Measurements from ENCODE around the gene HIGD2B. TPM values are rescaled to one million over a fixed set of nuclear protein-coding genes. Genes with fewer than 3 reads are reported as not detected.
"Not testable (repeated sequence)": the region's sequence is repeated elsewhere in the genome, so short reads cannot be mapped to it uniquely, and the experiment has no call there.

HIGD2B gene
- total and polyA plus RNA-seq, 9 of the 15 experiments (the other 6 are each of a cell fraction or from before 2014, with no cell fraction given), result 0.04 to 0.18 (median 0.14) TPM; not detected in 6

DNA sequence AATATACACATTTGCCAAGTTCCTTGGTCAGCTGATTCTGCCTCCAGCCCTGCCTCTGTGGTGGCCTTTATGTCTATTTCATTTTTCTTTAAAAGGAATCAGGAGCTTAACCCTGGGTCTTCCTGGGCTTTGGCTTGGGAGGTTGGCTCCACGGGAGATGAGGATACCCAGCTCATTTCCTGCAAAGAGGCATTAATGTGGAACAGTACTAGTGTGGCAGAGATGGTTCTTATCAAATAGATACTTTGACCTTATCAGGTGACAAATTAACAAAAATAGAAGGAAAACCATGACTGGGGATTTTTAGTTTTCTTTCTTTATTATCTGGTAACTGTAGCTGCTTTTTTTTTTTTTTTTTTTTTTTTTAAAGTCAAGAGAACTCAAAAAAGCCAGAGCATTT lies 42.8 kb upstream of the HIGD2B start:
- Histone ChIP-seq H3K27me3 (ENCODE audit: control insufficient read depth in 2 of 2, insufficient read depth in 2 of 2, low read length in 2 of 2) (no peaks in the 10 kb centered on the region), H3K4me1 (replicated peaks in 1 of 2; ENCODE audit: control insufficient read depth in 2 of 2, insufficient read depth in 2 of 2, low read length in 2 of 2) (no peaks in the 10 kb centered on the region; a peak in 1 of 5 replicates), H3K4me3 (no peak overlapping the region), H3K9ac (ENCODE audit: insufficient read depth in 1 of 2, low read depth in 2 of 2, low read length in 2 of 2) (no peak overlapping the region), H3K27ac (ENCODE audit: extremely low read depth, low read depth, low read length) (no peak overlapping the region), H3K79me2 (ENCODE audit: control insufficient read depth, insufficient read depth, low read length) (no peaks in the 10 kb centered on the region), H2AFZ (ENCODE audit: low read depth, low read length) (no peak overlapping the region), H4K20me1 (replicated peaks; ENCODE audit: control insufficient read depth, insufficient read depth, low read length) (no peaks in the 10 kb centered on the region), H3K9me3 (replicated peaks; ENCODE audit: control insufficient read depth, insufficient read depth, low read depth, low read length) (no peaks in the 10 kb centered on the region), H3K36me3 (ENCODE audit: control insufficient read depth, insufficient read depth, low read length) (peaks cover 29% of the 10 kb centered on the region; the same call in 2 of the 3 replicates), H3K9me1 (ENCODE audit: control insufficient read depth, insufficient read depth, low read length) (no peaks in the 10 kb centered on the region), H3K4me2 (ENCODE audit: insufficient read depth, low read length) (no peak overlapping the region)
- ChIA-PET POLR2A (no interaction called here), CTCF (ENCODE audit: low intra/inter-chr PET ratio) (no interaction called here)
- in situ Hi-C loops (cut with MboI) (no loop called here), intact Hi-C loops (cut with micrococcal nuclease) (loop anchor here (10.0 kb wide), 1 partner anchor 66 kb away; no protein-coding TSS in a partner anchor)
- TF ChIP-seq MYC (IDR thresholded peaks at IDR 0.05; ENCODE audit: low read depth, low read length) (no peak), MYC (CRISPR knock-in tag; IDR thresholded peaks at IDR 0.05; ENCODE audit: borderline replicate concordance, low read depth) (no peak), C11orf30 (IDR thresholded peaks at IDR 0.05; ENCODE audit: low read depth) (no peak), ZNF146 (CRISPR knock-in tag; IDR thresholded peaks at IDR 0.05; ENCODE audit: unreplicated experiment) (no peak), ZNF785 (CRISPR knock-in tag; IDR thresholded peaks at IDR 0.05) (no peak), ZNF212 (CRISPR knock-in tag; IDR thresholded peaks at IDR 0.05) (no peak), SMARCA5 (IDR thresholded peaks at IDR 0.05) (no peak), EP300 (IDR thresholded peaks at IDR 0.05; ENCODE audit: low read length) (no peak), ZNF436 (CRISPR knock-in tag; IDR thresholded peaks at IDR 0.05) (no peak), ZNF76 (CRISPR knock-in tag; IDR thresholded peaks at IDR 0.05; ENCODE audit: borderline replicate concordance) (no peak), CEBPG (CRISPR knock-in tag; IDR thresholded peaks at IDR 0.05) (no peak), CEBPG (tag; conservative IDR thresholded peaks at IDR 0.05 in 1 of 2, IDR thresholded peaks at IDR 0.05 in 1 of 2) (no peak), HNRNPH1 (optimal IDR thresholded peaks at IDR 0.05; ENCODE audit: low read depth, low read length) (no peak), DMBX1 (CRISPR knock-in tag; IDR thresholded peaks at IDR 0.05; ENCODE audit: borderline replicate concordance) (no peak), NEUROD1 (IDR thresholded peaks at IDR 0.05; ENCODE audit: borderline replicate concordance, low read depth, low read length, partially characterized antibody) (no peak), ZNF282 (CRISPR knock-in tag; IDR thresholded peaks at IDR 0.05) (no peak)
- TF ChIP-seq, protein P1, sequence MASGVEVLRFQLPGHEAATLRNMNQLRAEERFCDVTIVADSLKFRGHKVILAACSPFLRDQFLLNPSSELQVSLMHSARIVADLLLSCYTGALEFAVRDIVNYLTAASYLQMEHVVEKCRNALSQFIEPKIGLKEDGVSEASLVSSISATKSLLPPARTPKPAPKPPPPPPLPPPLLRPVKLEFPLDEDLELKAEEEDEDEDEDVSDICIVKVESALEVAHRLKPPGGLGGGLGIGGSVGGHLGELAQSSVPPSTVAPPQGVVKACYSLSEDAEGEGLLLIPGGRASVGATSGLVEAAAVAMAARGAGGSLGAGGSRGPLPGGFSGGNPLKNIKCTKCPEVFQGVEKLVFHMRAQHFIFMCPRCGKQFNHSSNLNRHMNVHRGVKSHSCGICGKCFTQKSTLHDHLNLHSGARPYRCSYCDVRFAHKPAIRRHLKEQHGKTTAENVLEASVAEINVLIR (CRISPR knock-in tag; IDR thresholded peaks at IDR 0.05), result no peak
- WGBS (ENCODE audit: insufficient coverage, low coverage, missing lambda C conversion rate), result 80% methylated on average over 1 of the region's 1 CpG
- no peak for DNase-seq (ENCODE audit: extremely low read depth in 1 of 4, low spot score in 3 of 4)
- ATAC-seq, result no peak
- no TSS peak for BruUV-seq (replicated peaks)
- FAIRE-seq, result no peak

DNA sequence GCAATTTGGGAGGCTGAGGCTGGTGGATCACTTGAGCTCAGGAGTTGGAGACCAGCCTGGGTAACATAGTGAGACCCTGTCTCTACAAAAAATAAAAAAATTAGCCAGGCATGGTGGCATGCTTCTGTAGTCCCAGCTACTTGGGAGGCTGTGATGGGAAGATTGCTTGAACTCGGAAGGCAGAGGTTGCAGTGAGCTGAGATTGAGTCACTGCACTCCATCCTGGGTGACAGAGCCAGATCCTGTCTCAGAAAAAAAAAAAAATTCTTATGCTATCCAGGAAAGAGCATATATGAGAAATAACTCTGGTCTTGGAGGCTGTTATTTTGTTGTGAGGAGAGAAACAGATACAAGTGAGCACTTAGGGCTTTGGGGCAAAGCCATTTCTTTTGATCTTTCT lies 42.3 kb upstream of the HIGD2B start:
- BruUV-seq (replicated peaks), result not testable (repeated sequence)

More for the DNA sequence above, 42.3 kb upstream of the HIGD2B start:
- H3K27me3 ChIP-seq (ENCODE audit: control insufficient read depth in 2 of 2, insufficient read depth in 2 of 2, low read length in 2 of 2); H4K20me1 ChIP-seq (replicated peaks; ENCODE audit: control insufficient read depth, insufficient read depth, low read length); H2AFZ ChIP-seq (ENCODE audit: low read depth, low read length); in situ Hi-C loops (cut with MboI); H3K79me2 ChIP-seq (ENCODE audit: control insufficient read depth, insufficient read depth, low read length); CTCF ChIA-PET (ENCODE audit: low intra/inter-chr PET ratio); H3K4me2 ChIP-seq (ENCODE audit: insufficient read depth, low read length); H3K9me1 ChIP-seq (ENCODE audit: control insufficient read depth, insufficient read depth, low read length); POLR2A ChIA-PET; H3K27ac ChIP-seq (ENCODE audit: extremely low read depth, low read depth, low read length); FAIRE-seq; DNase-seq (ENCODE audit: extremely low read depth in 1 of 4, low spot score in 3 of 4); H3K4me1 ChIP-seq (replicated peaks in 1 of 2; ENCODE audit: control insufficient read depth in 2 of 2, insufficient read depth in 2 of 2, low read length in 2 of 2); ATAC-seq; H3K4me3 ChIP-seq; H3K9ac ChIP-seq (ENCODE audit: insufficient read depth in 1 of 2, low read depth in 2 of 2, low read length in 2 of 2); H3K9me3 ChIP-seq (replicated peaks; ENCODE audit: control insufficient read depth, insufficient read depth, low read depth, low read length): not testable (repeated sequence)
- 100% methylated on average over 1 of the region's 1 CpG for WGBS (ENCODE audit: insufficient coverage, low coverage, missing lambda C conversion rate)
- H3K36me3 ChIP-seq (ENCODE audit: control insufficient read depth, insufficient read depth, low read length), result peaks cover 29% of the 10 kb centered on the region; the same call in 2 of the 3 replicates
- intact Hi-C loops (cut with micrococcal nuclease), result loop anchor here (10.0 kb wide), 1 partner anchor 67 kb away; no protein-coding TSS in a partner anchor

Data from K562 (cell line).